Measurements from ENCODE around the gene MS4A8. TPM values are rescaled to one million over a fixed set of nuclear protein-coding genes. Genes with fewer than 3 reads are reported as not detected.
"Not testable (repeated sequence)": the region's sequence is repeated elsewhere in the genome, so short reads cannot be mapped to it uniquely, and the experiment has no call there.

MS4A8 gene
- total and polyA plus RNA-seq, 5 donors from 2014 or later: not detected

- H3K36me3 ChIP-seq (ENCODE audit: control insufficient read depth, insufficient read depth, low read length); DNase-seq; H3K4me3 Mint-ChIP-seq; H3K4me1 ChIP-seq (ENCODE audit: control insufficient read depth, insufficient read depth, low read length, poor library complexity, severe bottlenecking); H3K9me3 ChIP-seq (ENCODE audit: control insufficient read depth in 2 of 2, low read length in 2 of 2); H3K4me1 Mint-ChIP-seq; H3K4me3 ChIP-seq (ENCODE audit: low read depth, low read length); H3K27ac ChIP-seq (ENCODE audit: insufficient read depth, low read length, poor library complexity, severe bottlenecking); H3K27me3 ChIP-seq (ENCODE audit: control insufficient read depth, insufficient read depth, low read length); H3K36me3 Mint-ChIP-seq; ATAC-seq (ENCODE audit: low read depth in 2 of 2); H3K9me3 Mint-ChIP-seq; H3K27ac Mint-ChIP-seq: not testable (repeated sequence)
- H3K27me3 Mint-ChIP-seq: peaks cover 29% of the 10 kb centered on the region
These were observed 60.2 kb downstream of the MS4A8 start for GRCh38 chr11:60759438-60760225.

GRCh38 chr11:60761436-60762190, 62.2 kb downstream of the MS4A8 start:
- Mint-ChIP-seq H3K36me3 (no peaks in the 10 kb centered on the region), H3K27me3 (peaks cover 26% of the 10 kb centered on the region)
- H3K36me3 ChIP-seq (ENCODE audit: control insufficient read depth, insufficient read depth, low read length): no peaks in the 10 kb centered on the region

GRCh38 chr11:60762851-60763691, 63.7 kb downstream of the MS4A8 start:
- Mint-ChIP-seq H3K27me3 (peaks cover 26% of the 10 kb centered on the region), H3K4me3 (no peak overlapping the region), H3K9me3 (peaks cover 0 to 2% (median 0%) of the 10 kb centered on the region in 7 donors), H3K27ac (no peak overlapping the region), H3K36me3 (no peaks in the 10 kb centered on the region), H3K4me1 (peaks cover 0 to 3% (median 0%) of the 10 kb centered on the region in 4 donors)
- no peaks in the 10 kb centered on the region for H3K4me1 ChIP-seq (ENCODE audit: control insufficient read depth, insufficient read depth, low read length, poor library complexity, severe bottlenecking)
- no peak overlapping the region for H3K4me3 ChIP-seq (ENCODE audit: low read depth, low read length)
- no peaks in the 10 kb centered on the region for H3K9me3 ChIP-seq (ENCODE audit: control insufficient read depth in 2 of 2, low read length in 2 of 2)
- peak in 1 of 3 donors; percentile 6 for DNase-seq
- H3K27ac ChIP-seq (ENCODE audit: insufficient read depth, low read length, poor library complexity, severe bottlenecking): no peak overlapping the region
- peak in 1 of 2 donors; percentile 42 for ATAC-seq (ENCODE audit: low read depth in 2 of 2)
- H3K36me3 ChIP-seq (ENCODE audit: control insufficient read depth, insufficient read depth, low read length): no peaks in the 10 kb centered on the region
- peaks cover 7% of the 10 kb centered on the region for H3K27me3 ChIP-seq (ENCODE audit: control insufficient read depth, insufficient read depth, low read length)

More at GRCh38 chr11:60761436-60762190, 62.2 kb downstream of the MS4A8 start:
- H3K27ac ChIP-seq (ENCODE audit: insufficient read depth, low read length, poor library complexity, severe bottlenecking): no peak overlapping the region
- Mint-ChIP-seq H3K4me1 (no peaks in the 10 kb centered on the region), H3K4me3 (no peak overlapping the region), H3K9me3 (no peaks in the 10 kb centered on the region), H3K27ac (no peak overlapping the region)
- ATAC-seq (ENCODE audit: low read depth in 2 of 2): no peak
- no peaks in the 10 kb centered on the region for H3K9me3 ChIP-seq (ENCODE audit: control insufficient read depth in 2 of 2, low read length in 2 of 2)
- no peak for DNase-seq
- H3K27me3 ChIP-seq (ENCODE audit: control insufficient read depth, insufficient read depth, low read length): peaks cover 7% of the 10 kb centered on the region
- no peaks in the 10 kb centered on the region for H3K4me1 ChIP-seq (ENCODE audit: control insufficient read depth, insufficient read depth, low read length, poor library complexity, severe bottlenecking)
- H3K4me3 ChIP-seq (ENCODE audit: low read depth, low read length): no peak overlapping the region

GRCh38 chr11:60763692-60764369, 64.4 kb downstream of the MS4A8 start:
- DNase-seq (no peak), ATAC-seq (ENCODE audit: low read depth in 2 of 2) (no peak)
- Histone ChIP-seq H3K36me3 (ENCODE audit: control insufficient read depth, insufficient read depth, low read length) (no peaks in the 10 kb centered on the region), H3K4me3 (ENCODE audit: low read depth, low read length) (no peak overlapping the region), H3K27ac (ENCODE audit: insufficient read depth, low read length, poor library complexity, severe bottlenecking) (no peak overlapping the region), H3K27me3 (ENCODE audit: control insufficient read depth, insufficient read depth, low read length) (peaks cover 7% of the 10 kb centered on the region), H3K9me3 (ENCODE audit: control insufficient read depth in 2 of 2, low read length in 2 of 2) (no peaks in the 10 kb centered on the region), H3K4me1 (ENCODE audit: control insufficient read depth, insufficient read depth, low read length, poor library complexity, severe bottlenecking) (no peaks in the 10 kb centered on the region)
- no peak overlapping the region for H3K4me3 Mint-ChIP-seq
- no peaks in the 10 kb centered on the region for H3K36me3 Mint-ChIP-seq
- peaks cover 0 to 3% (median 0%) of the 10 kb centered on the region in 4 donors for H3K4me1 Mint-ChIP-seq
- peaks cover 28% of the 10 kb centered on the region for H3K27me3 Mint-ChIP-seq
- peaks cover 0 to 2% (median 0%) of the 10 kb centered on the region in 7 donors for H3K9me3 Mint-ChIP-seq
- no peak overlapping the region for H3K27ac Mint-ChIP-seq

DNA sequence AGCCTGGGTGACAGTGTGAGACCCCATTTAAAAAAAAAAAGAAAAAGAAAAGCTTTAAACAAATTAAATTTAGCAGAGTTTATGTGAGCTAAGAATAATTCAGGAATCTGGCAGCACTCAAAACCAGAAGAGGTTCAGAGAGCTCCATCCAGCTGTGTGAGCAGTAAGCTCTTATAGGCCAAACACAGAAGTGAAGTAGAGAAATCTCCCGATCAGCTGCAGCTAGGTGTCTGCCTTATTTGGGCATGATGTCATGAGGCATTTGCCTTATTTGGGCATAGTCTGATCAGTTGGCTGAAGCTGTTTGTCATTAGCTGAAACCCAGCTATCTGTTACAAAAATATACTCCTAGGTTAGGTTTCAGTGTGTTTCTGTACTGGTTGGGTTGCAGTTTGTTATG, 65.5 kb downstream of the MS4A8 start:
- Mint-ChIP-seq H3K4me3 (no peak overlapping the region), H3K36me3 (no peaks in the 10 kb centered on the region), H3K27me3 (peaks cover 30% of the 10 kb centered on the region), H3K9me3 (peaks cover 0 to 2% (median 0%) of the 10 kb centered on the region in 7 donors), H3K27ac (no peak overlapping the region), H3K4me1 (peaks cover 0 to 3% (median 0%) of the 10 kb centered on the region in 4 donors)
- DNase-seq (peak in 1 of 3 donors; percentile 8), ATAC-seq (ENCODE audit: low read depth in 2 of 2) (no peak)
- no peak overlapping the region for H3K4me3 ChIP-seq (ENCODE audit: low read depth, low read length)
- H3K9me3 ChIP-seq (ENCODE audit: control insufficient read depth in 2 of 2, low read length in 2 of 2): no peaks in the 10 kb centered on the region
- peaks cover 7% of the 10 kb centered on the region for H3K27me3 ChIP-seq (ENCODE audit: control insufficient read depth, insufficient read depth, low read length)
- no peaks in the 10 kb centered on the region for H3K4me1 ChIP-seq (ENCODE audit: control insufficient read depth, insufficient read depth, low read length, poor library complexity, severe bottlenecking)
- H3K36me3 ChIP-seq (ENCODE audit: control insufficient read depth, insufficient read depth, low read length): no peaks in the 10 kb centered on the region
- H3K27ac ChIP-seq (ENCODE audit: insufficient read depth, low read length, poor library complexity, severe bottlenecking): no peak overlapping the region

DNA sequence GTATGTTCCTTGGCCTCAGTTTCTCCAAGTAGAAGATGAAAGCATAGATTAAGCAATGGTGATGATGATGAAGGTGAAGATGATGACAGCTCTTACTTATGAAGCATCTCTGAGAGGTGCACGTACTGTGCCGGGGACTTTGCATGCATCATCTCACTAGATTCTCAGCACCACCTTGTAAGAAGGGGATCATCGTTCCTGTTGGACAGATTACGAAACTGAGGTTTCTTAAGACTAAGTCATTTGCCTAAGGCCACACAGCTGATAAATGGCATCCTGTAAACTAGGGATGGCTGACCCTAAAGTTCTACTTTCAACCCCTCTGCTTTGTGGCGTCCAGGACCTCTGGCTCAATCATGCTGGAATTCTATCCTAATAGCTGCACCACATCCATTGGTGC, 65.9 kb downstream of the MS4A8 start:
- ATAC-seq (ENCODE audit: low read depth in 2 of 2): no peak
- no peak overlapping the region for H3K4me3 Mint-ChIP-seq
- H3K27ac Mint-ChIP-seq: no peak overlapping the region
- H3K4me1 ChIP-seq (ENCODE audit: control insufficient read depth, insufficient read depth, low read length, poor library complexity, severe bottlenecking): no peaks in the 10 kb centered on the region
- no peak for DNase-seq
- peaks cover 25% of the 10 kb centered on the region for H3K27me3 Mint-ChIP-seq
- no peak overlapping the region for H3K4me3 ChIP-seq (ENCODE audit: low read depth, low read length)
- H3K4me1 Mint-ChIP-seq: peaks cover 0 to 3% (median 0%) of the 10 kb centered on the region in 4 donors
- no peaks in the 10 kb centered on the region for H3K36me3 ChIP-seq (ENCODE audit: control insufficient read depth, insufficient read depth, low read length)
- H3K36me3 Mint-ChIP-seq: no peaks in the 10 kb centered on the region
- peaks cover 0 to 2% (median 0%) of the 10 kb centered on the region in 7 donors for H3K9me3 Mint-ChIP-seq
- no peaks in the 10 kb centered on the region for H3K9me3 ChIP-seq (ENCODE audit: control insufficient read depth in 2 of 2, low read length in 2 of 2)
- H3K27me3 ChIP-seq (ENCODE audit: control insufficient read depth, insufficient read depth, low read length): peaks cover 7% of the 10 kb centered on the region
- no peak overlapping the region for H3K27ac ChIP-seq (ENCODE audit: insufficient read depth, low read length, poor library complexity, severe bottlenecking)

Data from CD4-positive, CD25-positive, alpha-beta regulatory T cell (primary cell).